ENCODE data around the gene MSI2.

Gene MSI2

DNA sequence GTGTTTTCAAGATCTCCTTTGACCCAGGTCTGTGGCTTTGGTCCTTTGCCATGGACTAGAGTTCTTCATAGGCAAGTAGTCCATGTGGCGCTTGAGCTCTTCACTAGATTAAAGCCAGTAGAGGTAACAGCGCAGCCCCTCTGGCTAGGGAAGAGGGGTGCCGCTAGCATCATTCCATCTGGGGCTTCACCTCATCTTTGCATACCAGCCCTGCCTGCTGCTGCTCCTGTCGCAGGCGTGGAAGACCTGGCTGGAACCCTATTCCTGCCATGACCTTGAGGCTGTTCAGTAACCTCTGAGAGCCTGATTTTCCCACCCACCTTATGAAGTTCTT, 198.4 kb downstream of the MSI2 start:
- TF ChIP-seq TEAD4 (IDR thresholded peaks at IDR 0.05) (no peak), ZBTB7A (IDR thresholded peaks at IDR 0.05; ENCODE audit: low read depth) (no peak), EGR1 (IDR thresholded peaks at IDR 0.05) (no peak), REST (IDR thresholded peaks at IDR 0.05; ENCODE audit: low read depth) (no peak), YY1 (IDR thresholded peaks at IDR 0.05; ENCODE audit: low read depth) (no peak), TAF1 (IDR thresholded peaks at IDR 0.05; ENCODE audit: low read depth) (no peak), NFIC (IDR thresholded peaks at IDR 0.05) (no peak), TCF12 (IDR thresholded peaks at IDR 0.05; ENCODE audit: low read depth) (no peak), USF1 (IDR thresholded peaks at IDR 0.05) (no peak), CEBPB (IDR thresholded peaks at IDR 0.05) (no peak), FOXM1 (IDR thresholded peaks at IDR 0.05; ENCODE audit: borderline replicate concordance, low read depth) (no peak)
- TF ChIP-seq, protein P1, sequence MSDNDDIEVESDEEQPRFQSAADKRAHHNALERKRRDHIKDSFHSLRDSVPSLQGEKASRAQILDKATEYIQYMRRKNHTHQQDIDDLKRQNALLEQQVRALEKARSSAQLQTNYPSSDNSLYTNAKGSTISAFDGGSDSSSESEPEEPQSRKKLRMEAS (IDR thresholded peaks at IDR 0.05), result no peak

GRCh38 chr17:57455063-57455914, 199.0 kb downstream of the MSI2 start:
- TF ChIP-seq TAF1 (IDR thresholded peaks at IDR 0.05; ENCODE audit: low read depth), result no peak
- no peak for TF ChIP-seq CREB1 (IDR thresholded peaks at IDR 0.05; ENCODE audit: low read depth)
- TF ChIP-seq YY1 (IDR thresholded peaks at IDR 0.05; ENCODE audit: low read depth), result no peak
- TF ChIP-seq, protein P1 (IDR thresholded peaks at IDR 0.05), result no peak
- no peak for TF ChIP-seq TEAD4 (IDR thresholded peaks at IDR 0.05)
- no peak for TF ChIP-seq EGR1 (IDR thresholded peaks at IDR 0.05)
- TF ChIP-seq NFIC (IDR thresholded peaks at IDR 0.05), result no peak
- no peak for TF ChIP-seq TCF12 (IDR thresholded peaks at IDR 0.05; ENCODE audit: low read depth)
- TF ChIP-seq FOXM1 (IDR thresholded peaks at IDR 0.05; ENCODE audit: borderline replicate concordance, low read depth), result no peak

DNA sequence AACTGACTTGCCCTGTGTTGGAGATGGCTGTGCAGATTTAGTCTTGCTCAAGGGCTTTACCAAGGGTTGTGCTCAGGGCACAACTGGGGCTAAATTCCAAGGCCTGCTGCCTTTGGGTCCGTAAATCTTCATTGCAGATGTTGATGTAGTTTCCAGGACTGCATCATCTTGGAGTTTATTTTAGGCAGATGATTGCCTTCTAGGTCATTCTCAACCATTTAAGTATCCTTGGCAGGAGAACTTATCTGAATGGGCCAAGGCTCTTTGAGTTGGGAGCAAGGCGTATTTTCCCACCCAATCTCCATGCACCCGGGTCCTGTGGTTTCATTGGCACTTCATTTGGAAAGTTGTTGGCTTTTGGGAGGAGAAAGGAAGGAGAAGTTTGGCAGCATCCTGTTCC, 200.3 kb downstream of the MSI2 start:
- TF ChIP-seq TEAD4 (IDR thresholded peaks at IDR 0.05) (no peak), NFIC (IDR thresholded peaks at IDR 0.05) (no peak), USF1 (IDR thresholded peaks at IDR 0.05) (no peak), TAF1 (IDR thresholded peaks at IDR 0.05; ENCODE audit: low read depth) (no peak), EP300 (IDR thresholded peaks at IDR 0.05; ENCODE audit: borderline replicate concordance) (no peak), CEBPB (IDR thresholded peaks at IDR 0.05) (no peak), FOXM1 (IDR thresholded peaks at IDR 0.05; ENCODE audit: borderline replicate concordance, low read depth) (no peak), ZBTB7A (IDR thresholded peaks at IDR 0.05; ENCODE audit: low read depth) (no peak)

DNA sequence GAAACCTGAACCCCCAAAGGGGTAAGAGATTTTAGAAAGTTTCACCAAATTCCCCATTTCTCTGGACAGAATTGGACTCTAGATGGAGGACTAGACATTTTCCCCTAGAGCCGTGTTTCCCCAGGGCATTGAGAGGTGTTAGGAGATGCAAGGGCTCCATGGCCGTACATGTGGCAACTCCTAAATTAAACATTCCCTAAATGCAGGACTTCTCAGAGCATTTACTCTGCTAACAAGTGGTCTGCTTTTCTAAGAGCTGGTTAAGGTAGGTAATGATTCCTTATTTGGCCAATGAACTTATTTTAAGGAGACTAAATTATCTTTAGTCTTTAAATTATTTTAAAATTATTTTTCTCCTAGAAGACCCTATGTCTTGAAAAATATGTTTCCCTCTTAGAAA, 200.9 kb downstream of the MSI2 start:
- no peak for TF ChIP-seq USF1 (IDR thresholded peaks at IDR 0.05)
- TF ChIP-seq ZBTB7A (IDR thresholded peaks at IDR 0.05; ENCODE audit: low read depth), result no peak
- TF ChIP-seq TEAD4 (IDR thresholded peaks at IDR 0.05), result no peak
- no peak for TF ChIP-seq RAD21 (IDR thresholded peaks at IDR 0.05; ENCODE audit: low read depth)
- no peak for TF ChIP-seq YY1 (IDR thresholded peaks at IDR 0.05; ENCODE audit: low read depth)
- no peak for TF ChIP-seq CREB1 (IDR thresholded peaks at IDR 0.05; ENCODE audit: low read depth)
- TF ChIP-seq NFIC (IDR thresholded peaks at IDR 0.05), result no peak
- TF ChIP-seq REST (IDR thresholded peaks at IDR 0.05; ENCODE audit: low read depth), result no peak
- TF ChIP-seq FOXM1 (IDR thresholded peaks at IDR 0.05; ENCODE audit: borderline replicate concordance, low read depth), result no peak
- TF ChIP-seq, protein P1 (IDR thresholded peaks at IDR 0.05), result no peak
- no peak for TF ChIP-seq TCF12 (IDR thresholded peaks at IDR 0.05; ENCODE audit: low read depth)
- no peak for TF ChIP-seq EP300 (IDR thresholded peaks at IDR 0.05; ENCODE audit: borderline replicate concordance)
- no peak for TF ChIP-seq CEBPB (IDR thresholded peaks at IDR 0.05)
- no peak for TF ChIP-seq EGR1 (IDR thresholded peaks at IDR 0.05)

GRCh38 chr17:57458718-57459285, 202.5 kb downstream of the MSI2 start:
- TF ChIP-seq CREB1 (IDR thresholded peaks at IDR 0.05; ENCODE audit: low read depth) (no peak), EP300 (IDR thresholded peaks at IDR 0.05; ENCODE audit: borderline replicate concordance) (no peak), ZBTB7A (IDR thresholded peaks at IDR 0.05; ENCODE audit: low read depth) (no peak), CEBPB (IDR thresholded peaks at IDR 0.05) (no peak), USF1 (IDR thresholded peaks at IDR 0.05) (no peak), TCF12 (IDR thresholded peaks at IDR 0.05; ENCODE audit: low read depth) (no peak), YY1 (IDR thresholded peaks at IDR 0.05; ENCODE audit: low read depth) (no peak), TEAD4 (IDR thresholded peaks at IDR 0.05) (no peak), RAD21 (IDR thresholded peaks at IDR 0.05; ENCODE audit: low read depth) (no peak)
- TF ChIP-seq, protein P1 (IDR thresholded peaks at IDR 0.05), result no peak

Measured in Ishikawa (cell line).